ENCODE results near the gene CEBPE.
A peak's percentile ranks its signal among the peaks of the same experiment; 100 is the strongest.

Gene CEBPE

DNA sequence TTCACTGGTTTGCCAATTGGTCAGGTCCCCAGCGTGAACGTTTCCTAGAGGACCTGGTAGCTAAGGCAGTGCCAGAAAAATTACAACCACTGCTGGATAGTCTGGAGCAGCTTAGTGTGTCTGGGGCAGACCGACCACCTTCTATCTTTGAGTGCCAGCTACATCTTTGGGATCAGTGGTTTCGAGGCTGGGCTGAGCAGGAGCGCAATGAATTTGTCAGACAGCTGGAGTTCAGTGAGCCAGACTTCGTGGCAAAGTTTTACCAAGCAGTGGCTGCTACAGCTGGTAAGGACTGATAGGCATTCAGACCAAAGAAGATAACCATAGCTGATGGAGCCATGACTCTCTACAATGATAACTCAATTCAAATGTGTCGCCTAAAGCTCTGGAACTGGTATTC, 21.3 kb downstream of the CEBPE start:
- no peak for TF ChIP-seq CTCF (IDR thresholded peaks at IDR 0.05)
- Histone ChIP-seq H3K27ac (no peak overlapping the region), H3K9me3 (ENCODE audit: control insufficient read depth, low read length) (no peaks in the 10 kb centered on the region), H3K4me1 (peaks cover 4% of the 10 kb centered on the region), H3K36me3 (ENCODE audit: control insufficient read depth, insufficient read depth, low read length) (no peaks in the 10 kb centered on the region), H3K9ac (no peak overlapping the region), H2AFZ (no peak overlapping the region), H3K27me3 (ENCODE audit: control insufficient read depth, insufficient read depth, low read length) (no peaks in the 10 kb centered on the region), H3K79me2 (peaks cover 32% of the 10 kb centered on the region), H3K4me2 (ENCODE audit: low read length) (no peak overlapping the region), H3K4me3 (ENCODE audit: low read depth, low read length) (no peak overlapping the region)

- peak within 1 kb of the TSS; percentile 95 for H3K4me2 ChIP-seq (ENCODE audit: low read length)
- peaks cover 33% of the 10 kb centered on the region for H3K79me2 ChIP-seq
- H3K36me3 ChIP-seq (ENCODE audit: control insufficient read depth, insufficient read depth, low read length): no peaks in the 10 kb centered on the region
- TF ChIP-seq CTCF (IDR thresholded peaks at IDR 0.05): no peak
- no peaks in the 10 kb centered on the region for H3K9me3 ChIP-seq (ENCODE audit: control insufficient read depth, low read length)
- H3K9ac ChIP-seq: peak within 1 kb of the TSS; percentile 95
- no peaks in the 10 kb centered on the region for H3K27me3 ChIP-seq (ENCODE audit: control insufficient read depth, insufficient read depth, low read length)
- H3K4me1 ChIP-seq: peaks cover 4% of the 10 kb centered on the region
- H2AFZ ChIP-seq: peak within 1 kb of the TSS; percentile 86
- H3K27ac ChIP-seq: peak within 1 kb of the TSS; percentile 84
- H3K4me3 ChIP-seq (ENCODE audit: low read depth, low read length): peak within 1 kb of the TSS; percentile 98
Observed at GRCh38 chr14:23095196-23096108, 23.6 kb downstream of the CEBPE start, which contains the start of gene C14orf119. Gene C14orf119 (plus strand): TSS chr14:23095505. CDS start chr14:23097659, 2,154 bp downstream.

DNA sequence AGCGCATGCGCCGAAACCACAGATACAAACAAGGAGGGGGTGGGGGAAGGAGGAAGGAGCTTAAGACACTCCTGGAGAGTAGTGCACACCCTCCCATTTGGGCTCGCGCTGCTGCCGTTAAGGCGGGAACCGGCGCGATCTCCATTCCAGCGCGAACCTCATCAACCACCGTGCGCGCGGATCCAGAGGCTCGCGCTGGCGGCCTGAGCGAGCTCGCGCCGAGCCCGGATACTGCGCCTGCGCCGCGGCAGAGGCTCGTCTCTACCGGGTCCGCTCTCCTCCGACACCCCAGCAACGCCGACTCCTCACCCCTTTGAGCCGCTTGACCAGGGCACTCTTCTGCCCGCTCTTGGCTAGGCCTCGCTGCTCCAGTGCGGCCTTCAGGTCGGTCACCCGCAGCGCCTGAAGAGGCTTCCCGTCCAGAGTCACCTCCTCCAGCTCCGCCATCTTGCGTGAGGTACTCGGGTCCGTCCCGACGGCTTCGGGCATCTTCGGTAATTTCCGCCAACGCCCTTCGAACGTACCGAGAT, 24.3 kb downstream of the CEBPE start, which contains the start of gene ACIN1:
Gene ACIN1 (minus strand): TSS at position 471 of the 530 bp plus-strand sequence. CDS start 24 bp downstream, at position 447.
- peak within 1 kb of the TSS; percentile 95 for H3K4me2 ChIP-seq (ENCODE audit: low read length)
- H3K9ac ChIP-seq: peak within 1 kb of the TSS; percentile 95
- peaks cover 4% of the 10 kb centered on the region for H3K4me1 ChIP-seq
- peak within 1 kb of the TSS; percentile 98 for H3K4me3 ChIP-seq (ENCODE audit: low read depth, low read length)
- H3K9me3 ChIP-seq (ENCODE audit: control insufficient read depth, low read length): no peaks in the 10 kb centered on the region
- H3K27me3 ChIP-seq (ENCODE audit: control insufficient read depth, insufficient read depth, low read length): no peaks in the 10 kb centered on the region
- peaks cover 36% of the 10 kb centered on the region for H3K79me2 ChIP-seq
- peak within 1 kb of the TSS; percentile 86 for H2AFZ ChIP-seq
- TF ChIP-seq CTCF (IDR thresholded peaks at IDR 0.05): no peak
- H3K27ac ChIP-seq: peak within 1 kb of the TSS; percentile 84
- H3K36me3 ChIP-seq (ENCODE audit: control insufficient read depth, insufficient read depth, low read length): no peaks in the 10 kb centered on the region

- Histone ChIP-seq H3K27me3 (ENCODE audit: control insufficient read depth, insufficient read depth, low read length) (no peaks in the 10 kb centered on the region), H2AFZ (peak overlapping the region; percentile 86), H3K79me2 (peaks cover 36% of the 10 kb centered on the region), H3K4me2 (ENCODE audit: low read length) (peak overlapping the region; percentile 95), H3K9me3 (ENCODE audit: control insufficient read depth, low read length) (no peaks in the 10 kb centered on the region), H3K4me3 (ENCODE audit: low read depth, low read length) (peak overlapping the region; percentile 98), H3K9ac (peak overlapping the region; percentile 95), H3K4me1 (peaks cover 4% of the 10 kb centered on the region), H3K27ac (peak overlapping the region; percentile 84), H3K36me3 (ENCODE audit: control insufficient read depth, insufficient read depth, low read length) (no peaks in the 10 kb centered on the region)
- TF ChIP-seq CTCF (IDR thresholded peaks at IDR 0.05): no peak
Observed at GRCh38 chr14:23093991-23094665, 24.9 kb downstream of the CEBPE start.

All from parathyroid adenoma (tissue), 2 donors.